PC-9 (cell line): Measurements from ENCODE around the gene GRIN3A. TPM values are rescaled to one million over a fixed set of nuclear protein-coding genes. Genes with fewer than 3 reads are reported as not detected.

Experiments used
- BruUV-seq: library from RNA; stranded (reverse); fragments of 400-500 nt; replicated peaks from 2 replicates; lab custom pipeline; 2021; lab: Mats Ljungman, UMichigan
- CTCF ChIA-PET: fragments of 300-600 bp; sonication (Branson Sonifier 250); formaldehyde crosslinking; loops from one replicate; lab custom pipeline; 2022; ENCODE audit warnings: antibody characterized with exemption; lab: Charles Lee
- POLR2A ChIA-PET: fragments of 300-600 bp; sonication (Branson Sonifier 250); formaldehyde crosslinking; loops from one replicate; lab custom pipeline; 2022; ENCODE audit warnings: antibody characterized with exemption; ENCODE audit not compliant: unreplicated experiment; lab: Charles Lee
- DNase-seq, 2 experiments: peaks; one replicate each; pipeline versions ENCODE4 v3.0.0 to v3.0.0-alpha.2; 2015 to 2022; ENCODE audit warnings: mixed read lengths in 1 of 2
- H2AFZ ChIP-seq: fragments of 200-600 bp; sonication (generic); 2 replicates; pipeline ENCODE4 v1.8.1; 2017; ENCODE audit warnings: antibody characterized with exemption
- H3F3A ChIP-seq: fragments of 200-600 bp; sonication (generic); 2 replicates; pipeline ENCODE4 v1.8.1; 2017; ENCODE audit warnings: antibody characterized with exemption, mild to moderate bottlenecking, low read depth; ENCODE audit not compliant: insufficient read depth
- H3K27ac ChIP-seq: fragments of 200-600 bp; sonication (generic); 2 replicates; pipeline ENCODE4 v1.6.1; 2016; ENCODE audit warnings: mixed run types
- H3K27me3 ChIP-seq: fragments of 200-600 bp; sonication (generic); 2 replicates; pipeline ENCODE4 v1.6.1; 2016; ENCODE audit warnings: low read depth, mixed run types; ENCODE audit not compliant: insufficient read depth
- H3K36me3 ChIP-seq: fragments of 200-600 bp; sonication (generic); 2 replicates; pipeline ENCODE4 v1.6.1; 2016; ENCODE audit warnings: low read depth, mixed run types
- H3K4me1 ChIP-seq: fragments of 200-600 bp; sonication (generic); replicated peaks from 2 replicates; pipeline ENCODE4 v1.6.1; 2016; ENCODE audit warnings: mixed run types; ENCODE audit not compliant: insufficient read depth
- H3K4me2 ChIP-seq: fragments of 200-600 bp; sonication (generic); 2 replicates; pipeline ENCODE4 v1.6.1; 2017; ENCODE audit warnings: mixed run types
- H3K4me3 ChIP-seq: fragments of 200-600 bp; sonication (generic); 2 replicates; pipeline ENCODE4 v1.6.1; 2016; ENCODE audit warnings: mixed run types
- H3K79me2 ChIP-seq: fragments of 200-600 bp; sonication (generic); 2 replicates; pipeline ENCODE4 v1.6.1; 2017; ENCODE audit warnings: low read depth, mixed run types
- H3K9me2 ChIP-seq: fragments of 200-600 bp; sonication (generic); 2 replicates; pipeline ENCODE4 v1.8.1; 2017; ENCODE audit warnings: mild to moderate bottlenecking; ENCODE audit not compliant: insufficient read depth
- H3K9me3 ChIP-seq: fragments of 200-600 bp; sonication (generic); 2 replicates; pipeline ENCODE4 v1.8.1; 2016; ENCODE audit warnings: low read depth; ENCODE audit not compliant: insufficient read depth
- H4K20me1 ChIP-seq: fragments of 200-600 bp; sonication (generic); 2 replicates; pipeline ENCODE4 v1.8.1; 2017; ENCODE audit not compliant: insufficient read depth
- EZH2 ChIP-seq: fragments of 200-600 bp; sonication (generic); IDR thresholded peaks from 2 replicates; pipeline ENCODE4 v1.8.0; 2017; ENCODE audit warnings: antibody characterized with exemption, low read depth
- intact Hi-C: fragments of 100-400 bp; cut with micrococcal nuclease; formaldehyde crosslinking; loops from one replicate; pipeline ENCODE4 v1.10.0; 2022; ENCODE audit not compliant: unreplicated experiment
- total RNA-seq: library from RNA; stranded (reverse); gene quantifications from 2 replicates; pipeline ENCODE4 v1.2.3, GENCODE V29; 2021
- TF ChIP-seq, protein P1 (sequence below): fragments of 200-600 bp; sonication (generic); conservative IDR thresholded peaks from 2 replicates; pipeline ENCODE4 v1.6.1; 2017; ENCODE audit warnings: mixed run types, antibody characterized with exemption, mild to moderate bottlenecking, moderate library complexity

The GRIN3A gene
- total RNA-seq, 1 experiment from 2014 or later: not detected

DNA sequence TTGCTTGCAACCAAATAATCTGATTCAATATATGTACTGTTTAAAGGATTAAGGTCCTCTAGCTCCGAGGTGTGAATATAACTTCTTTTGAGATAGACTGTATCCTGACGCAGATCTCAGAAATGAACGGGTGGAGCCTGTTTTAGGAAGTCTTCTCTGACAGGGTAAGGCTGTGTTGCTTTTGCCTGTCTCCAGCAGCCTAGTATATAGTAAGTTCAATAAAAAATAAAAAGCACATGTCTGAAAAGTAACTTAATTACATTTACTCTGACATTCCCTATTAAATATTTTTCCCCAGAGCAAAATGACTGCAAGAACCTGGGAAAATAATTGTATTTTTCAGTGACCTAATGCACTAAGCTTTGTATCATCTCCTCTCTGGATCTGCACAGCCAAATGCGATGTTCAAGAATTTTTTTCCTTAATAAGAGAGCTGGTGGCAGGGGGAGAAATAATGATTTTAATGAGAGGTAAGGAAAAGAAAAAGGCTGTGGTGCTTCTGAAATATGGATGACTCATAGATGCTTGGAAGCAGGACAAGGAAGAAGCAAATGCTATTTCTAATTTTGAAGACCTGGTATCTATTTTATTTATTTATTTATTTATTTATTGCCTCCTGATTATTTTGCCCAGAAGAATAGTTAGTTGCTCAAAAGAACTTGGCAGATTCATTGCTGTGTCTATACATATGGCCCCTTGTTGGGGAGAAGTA, 151.0 kb downstream of the GRIN3A start:
- H3K27me3 ChIP-seq: no peaks in the 10 kb centered on the region
- intact Hi-C loops: no loop called here
- no peak for DNase-seq
- no peak overlapping the region for H3K4me3 ChIP-seq
- H3K9me3 ChIP-seq: no peaks in the 10 kb centered on the region
- no peaks in the 10 kb centered on the region for H3K4me1 ChIP-seq
- no peaks in the 10 kb centered on the region for H3F3A ChIP-seq
- no peaks in the 10 kb centered on the region for H4K20me1 ChIP-seq
- CTCF ChIA-PET: interaction anchor here (0.6 kb wide), 1 partner anchor 1051 kb away, joined by 3 read pairs; no protein-coding TSS in a partner anchor
- no peak overlapping the region for H3K4me2 ChIP-seq
- H3K27ac ChIP-seq: no peak overlapping the region
- H2AFZ ChIP-seq: no peak overlapping the region
- H3K9me2 ChIP-seq: no peaks in the 10 kb centered on the region
- H3K79me2 ChIP-seq: no peaks in the 10 kb centered on the region
- no TSS peak for BruUV-seq
- TF ChIP-seq, protein P1, sequence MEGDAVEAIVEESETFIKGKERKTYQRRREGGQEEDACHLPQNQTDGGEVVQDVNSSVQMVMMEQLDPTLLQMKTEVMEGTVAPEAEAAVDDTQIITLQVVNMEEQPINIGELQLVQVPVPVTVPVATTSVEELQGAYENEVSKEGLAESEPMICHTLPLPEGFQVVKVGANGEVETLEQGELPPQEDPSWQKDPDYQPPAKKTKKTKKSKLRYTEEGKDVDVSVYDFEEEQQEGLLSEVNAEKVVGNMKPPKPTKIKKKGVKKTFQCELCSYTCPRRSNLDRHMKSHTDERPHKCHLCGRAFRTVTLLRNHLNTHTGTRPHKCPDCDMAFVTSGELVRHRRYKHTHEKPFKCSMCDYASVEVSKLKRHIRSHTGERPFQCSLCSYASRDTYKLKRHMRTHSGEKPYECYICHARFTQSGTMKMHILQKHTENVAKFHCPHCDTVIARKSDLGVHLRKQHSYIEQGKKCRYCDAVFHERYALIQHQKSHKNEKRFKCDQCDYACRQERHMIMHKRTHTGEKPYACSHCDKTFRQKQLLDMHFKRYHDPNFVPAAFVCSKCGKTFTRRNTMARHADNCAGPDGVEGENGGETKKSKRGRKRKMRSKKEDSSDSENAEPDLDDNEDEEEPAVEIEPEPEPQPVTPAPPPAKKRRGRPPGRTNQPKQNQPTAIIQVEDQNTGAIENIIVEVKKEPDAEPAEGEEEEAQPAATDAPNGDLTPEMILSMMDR: no peak
- no peak for TF ChIP-seq EZH2
- H3K36me3 ChIP-seq: no peaks in the 10 kb centered on the region
- POLR2A ChIA-PET: no interaction called here

DNA sequence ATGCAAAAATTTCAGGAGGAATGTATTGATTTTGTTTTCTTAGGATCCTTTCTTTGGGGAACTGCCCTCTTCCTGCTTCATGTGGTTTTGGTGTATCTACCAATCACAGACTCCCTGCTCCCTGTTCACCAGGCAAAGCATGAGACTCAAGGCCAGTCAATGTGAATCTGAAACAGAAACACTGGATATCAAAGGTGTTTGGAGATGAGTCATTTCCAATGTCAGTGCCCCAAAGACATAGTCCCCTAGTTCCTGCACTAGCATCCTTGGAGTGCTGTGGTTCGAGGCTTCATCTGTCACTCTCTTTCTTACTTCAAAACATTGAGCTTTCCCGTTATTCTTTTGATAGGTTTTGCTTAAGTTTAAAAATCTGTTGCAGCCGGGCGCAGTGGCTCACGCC, 151.8 kb downstream of the GRIN3A start:
- no peak for DNase-seq
- H3K79me2 ChIP-seq: no peaks in the 10 kb centered on the region
- no peaks in the 10 kb centered on the region for H3K4me1 ChIP-seq
- POLR2A ChIA-PET: no interaction called here
- H3K36me3 ChIP-seq: no peaks in the 10 kb centered on the region
- TF ChIP-seq, protein P1: no peak
- TF ChIP-seq EZH2: no peak
- H3K9me2 ChIP-seq: no peaks in the 10 kb centered on the region
- no peaks in the 10 kb centered on the region for H3K9me3 ChIP-seq
- intact Hi-C loops: no loop called here
- H2AFZ ChIP-seq: no peak overlapping the region
- H3K27me3 ChIP-seq: no peaks in the 10 kb centered on the region
- CTCF ChIA-PET: no interaction called here
- no peak overlapping the region for H3K4me3 ChIP-seq
- H3K27ac ChIP-seq: no peak overlapping the region
- no peak overlapping the region for H3K4me2 ChIP-seq
- BruUV-seq: no TSS peak
- H3F3A ChIP-seq: no peaks in the 10 kb centered on the region
- H4K20me1 ChIP-seq: no peaks in the 10 kb centered on the region

DNA sequence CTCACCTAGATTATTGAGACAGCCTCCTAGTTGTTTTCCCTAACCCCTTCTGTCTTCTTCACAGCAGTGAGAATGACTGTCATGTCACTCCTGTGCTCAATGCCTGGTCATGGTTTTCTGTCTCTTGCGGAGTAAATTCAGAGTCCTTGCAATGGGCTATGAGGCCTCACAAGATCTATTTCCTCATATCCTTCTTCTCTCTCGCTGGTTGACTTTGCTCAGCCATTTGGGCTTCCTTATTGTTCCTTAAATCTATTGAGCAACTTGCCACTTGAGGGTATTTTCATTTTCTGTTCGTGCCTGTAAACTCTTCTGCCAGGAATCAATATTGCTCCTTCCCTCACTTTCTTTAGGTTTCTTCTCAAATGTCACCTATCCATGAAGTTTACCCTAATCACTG, 152.7 kb downstream of the GRIN3A start:
- Histone ChIP-seq H3K27ac (no peak overlapping the region), H3K36me3 (no peaks in the 10 kb centered on the region), H3K4me2 (no peak overlapping the region), H3K4me3 (no peak overlapping the region), H3K79me2 (no peaks in the 10 kb centered on the region), H3F3A (no peaks in the 10 kb centered on the region), H3K4me1 (no peaks in the 10 kb centered on the region), H3K27me3 (no peaks in the 10 kb centered on the region), H3K9me3 (no peaks in the 10 kb centered on the region), H2AFZ (no peak overlapping the region), H3K9me2 (no peaks in the 10 kb centered on the region), H4K20me1 (no peaks in the 10 kb centered on the region)
- ChIA-PET POLR2A (no interaction called here), CTCF (no interaction called here)
- BruUV-seq: no TSS peak
- intact Hi-C loops: no loop called here
- TF ChIP-seq EZH2: no peak
- TF ChIP-seq, protein P1: no peak
- no peak for DNase-seq
